C4-2B (cell line): Measurements from ENCODE around the gene RAB6A.

ENCODE experiments used
- CTCF ChIP-seq: fragments of 450-650 bp; conservative IDR thresholded peaks from 2 replicates; pipeline ENCODE4 v1.5.1; 2017; ENCODE audit warnings: mild to moderate bottlenecking
- ZFX ChIP-seq: fragments of 450-650 bp; IDR thresholded peaks from 2 replicates; pipeline ENCODE4 v1.6.1; 2017

- TF ChIP-seq CTCF (no peak), ZFX (no peak)
Observed at GRCh38 chr11:73795925-73796632, 35.2 kb upstream of the RAB6A start.
